NCI-H2227 (cell line): ENCODE data around the gene ARHGAP15.
A peak's percentile ranks its signal among the peaks of the same experiment; 100 is the strongest.

Experiments
- DNase-seq: peaks from one replicate; lab custom pipeline; 2025; ENCODE audit not compliant: unreplicated experiment; lab: John Stamatoyannopoulos, UW

The ARHGAP15 gene

DNA sequence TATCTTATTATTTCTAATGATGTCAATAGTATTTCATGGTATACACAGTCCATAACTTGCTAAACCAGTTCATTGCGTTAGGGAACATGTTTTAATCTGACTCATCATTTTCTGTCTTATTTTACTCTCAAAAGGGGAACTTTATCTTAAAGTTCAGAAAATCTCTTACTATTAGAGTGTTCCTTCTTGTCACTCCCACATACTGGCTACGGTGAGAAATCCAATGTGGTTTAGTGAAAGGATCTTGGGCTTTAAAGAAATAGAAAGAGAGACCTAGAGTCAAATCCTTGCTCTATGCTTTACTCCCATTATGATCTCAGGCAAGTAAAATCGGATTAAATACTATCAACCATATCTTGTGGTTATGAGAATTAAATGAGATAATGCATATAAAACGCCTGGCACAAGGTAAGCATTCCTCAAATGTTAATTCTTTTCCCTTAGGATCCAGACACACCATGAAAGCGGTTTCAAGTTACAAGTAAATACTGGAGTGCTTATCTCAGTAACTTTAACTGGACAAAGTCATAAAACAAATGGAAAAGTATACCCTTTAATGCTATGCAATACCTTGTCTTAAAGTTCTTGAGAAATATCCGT, 576.0 kb downstream of the ARHGAP15 start:
- DNase-seq = no peak

DNA sequence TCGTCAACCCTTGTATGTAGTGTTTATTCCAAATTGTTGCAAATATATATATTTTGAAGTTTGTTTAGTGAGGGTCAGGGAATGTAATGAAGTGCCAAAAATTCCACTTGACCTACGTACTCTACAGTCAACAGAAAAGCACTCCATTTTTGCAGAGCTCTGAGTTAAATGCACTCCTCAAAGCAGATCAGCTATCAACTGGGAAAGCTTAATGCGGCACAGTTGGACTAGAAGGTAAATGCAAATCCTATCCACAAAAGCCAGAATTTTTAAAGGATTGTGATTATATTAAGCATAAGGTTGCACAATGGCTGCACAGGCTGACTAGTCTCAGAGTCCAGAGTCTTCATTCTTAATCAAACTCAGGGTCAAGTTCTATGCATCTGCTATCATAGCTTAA, 577.1 kb downstream of the ARHGAP15 start:
- no peak for DNase-seq

DNA sequence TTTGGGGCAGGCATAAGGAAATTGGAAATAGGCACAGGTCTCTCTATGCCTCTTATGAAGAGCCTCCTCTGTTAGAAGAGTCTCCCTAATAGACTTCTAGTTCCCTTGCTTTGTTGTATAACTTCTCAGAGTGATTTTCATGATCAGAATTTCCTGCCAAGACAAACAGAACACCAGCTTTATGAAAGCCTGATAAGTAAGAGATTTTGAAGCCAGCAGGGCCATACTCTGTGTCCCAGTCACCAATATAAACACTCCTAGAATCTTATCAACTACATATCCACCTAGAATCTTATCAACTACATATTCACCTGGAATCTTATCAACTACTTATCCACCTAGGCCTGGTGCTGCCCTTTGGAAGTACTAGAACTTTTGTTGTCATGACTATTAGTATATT, 579.5 kb downstream of the ARHGAP15 start:
- DNase-seq = no peak

DNA sequence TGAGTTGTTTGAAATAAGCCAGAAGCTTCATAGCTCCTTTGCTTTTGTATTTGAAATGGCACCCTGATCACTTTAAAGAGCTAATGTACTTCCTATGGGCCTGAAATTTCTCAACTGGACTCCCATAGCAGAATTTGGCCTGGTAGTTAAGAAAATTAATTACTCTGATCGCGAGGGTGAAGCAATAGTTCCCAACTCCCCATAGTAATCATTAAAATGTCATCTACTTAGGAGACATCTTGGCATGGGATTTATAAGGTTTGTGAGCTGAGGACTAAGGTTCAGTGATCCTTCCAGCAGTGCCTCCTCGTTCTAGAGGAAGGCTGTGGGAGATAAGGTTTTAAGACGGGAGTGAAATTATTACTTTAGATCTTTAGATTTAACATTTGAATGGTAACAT, 581.0 kb downstream of the ARHGAP15 start:
- DNase-seq = no peak

DNA sequence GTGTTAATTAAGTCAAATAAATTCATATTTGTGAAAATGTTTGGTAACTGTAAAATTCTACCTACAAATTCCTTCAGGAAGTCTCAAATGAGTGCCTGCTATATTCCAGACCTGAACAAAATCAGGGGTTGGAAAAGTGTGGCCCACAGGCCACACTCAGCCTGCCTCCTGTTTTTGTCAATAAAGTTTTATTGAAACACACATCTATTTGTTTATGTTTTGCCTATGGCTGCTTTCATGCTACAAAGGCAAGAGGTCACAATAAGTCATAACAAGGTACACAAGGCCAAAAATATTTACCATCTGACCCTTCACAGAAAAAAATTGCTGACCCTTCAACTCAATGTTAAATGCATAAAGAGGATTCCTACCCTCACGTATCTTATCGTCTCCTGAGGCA, 581.7 kb downstream of the ARHGAP15 start:
- no peak for DNase-seq

DNA sequence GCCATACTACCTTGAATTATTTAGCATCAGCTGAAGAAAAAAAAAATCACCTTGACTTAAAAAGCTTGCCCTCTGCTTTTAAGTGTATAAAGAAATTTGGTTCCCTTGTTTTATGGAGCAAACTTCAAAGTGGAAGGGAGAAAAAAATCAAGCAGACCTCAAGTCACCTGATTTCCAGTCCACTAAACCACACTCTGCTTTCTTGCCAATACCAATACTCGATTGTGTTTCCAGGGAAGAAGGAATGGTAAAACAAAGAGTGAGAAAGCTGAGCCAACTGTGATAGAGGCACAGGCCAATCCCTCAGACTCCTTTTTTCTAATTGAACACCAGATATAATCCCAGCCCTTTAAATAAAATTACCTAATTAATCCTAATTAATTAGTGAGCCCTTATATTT, 587.3 kb downstream of the ARHGAP15 start:
- no peak for DNase-seq

DNA sequence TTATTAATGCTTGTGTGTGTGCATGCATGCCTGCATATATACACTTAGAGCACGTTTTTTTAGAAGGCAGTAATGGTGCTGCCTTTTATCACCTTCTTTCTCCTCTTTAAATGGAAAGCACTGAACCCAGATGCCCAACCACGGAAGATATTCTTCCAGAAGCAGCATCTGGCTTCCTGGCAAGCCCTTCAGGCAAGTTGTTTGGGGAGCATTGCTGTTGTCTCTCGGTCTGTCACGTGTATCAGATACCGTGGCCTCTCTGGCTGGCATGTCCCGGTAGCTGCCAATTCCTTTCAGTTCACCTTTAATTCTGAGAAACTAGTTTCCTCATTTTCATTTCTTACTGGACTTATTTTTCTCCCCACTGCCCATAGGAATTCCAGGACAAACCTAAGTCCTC, 587.8 kb downstream of the ARHGAP15 start:
- DNase-seq = no peak

DNA sequence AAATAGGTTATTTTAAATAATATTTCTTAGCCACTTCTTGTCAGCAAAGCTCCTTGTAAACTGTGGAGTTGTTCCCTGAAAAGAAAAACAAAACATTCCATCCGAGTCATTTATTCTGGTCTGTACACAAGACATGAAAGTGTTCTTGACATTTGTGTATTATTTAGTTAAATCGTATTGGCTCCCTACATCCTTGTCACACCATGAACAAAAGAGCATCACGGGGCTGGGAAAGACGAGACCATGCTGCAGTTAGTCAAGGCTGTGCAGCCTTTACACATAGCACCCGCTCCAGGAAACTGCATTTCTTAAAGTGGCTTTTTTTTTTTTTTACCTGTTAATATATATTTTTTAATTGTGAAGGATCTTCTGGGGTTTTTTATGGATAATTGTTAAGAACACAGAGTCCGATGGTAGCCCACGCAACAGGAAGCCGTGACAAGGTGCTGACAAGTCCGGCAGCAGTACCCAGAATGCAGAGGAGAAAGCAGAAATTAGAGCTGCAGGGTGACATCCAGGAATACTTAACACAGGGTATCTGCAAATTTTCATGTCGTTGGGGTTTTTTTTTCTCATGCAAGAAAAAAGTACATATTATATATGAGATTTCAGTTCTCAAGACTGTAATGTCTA, 588.4 kb downstream of the ARHGAP15 start:
- DNase-seq = no peak

DNA sequence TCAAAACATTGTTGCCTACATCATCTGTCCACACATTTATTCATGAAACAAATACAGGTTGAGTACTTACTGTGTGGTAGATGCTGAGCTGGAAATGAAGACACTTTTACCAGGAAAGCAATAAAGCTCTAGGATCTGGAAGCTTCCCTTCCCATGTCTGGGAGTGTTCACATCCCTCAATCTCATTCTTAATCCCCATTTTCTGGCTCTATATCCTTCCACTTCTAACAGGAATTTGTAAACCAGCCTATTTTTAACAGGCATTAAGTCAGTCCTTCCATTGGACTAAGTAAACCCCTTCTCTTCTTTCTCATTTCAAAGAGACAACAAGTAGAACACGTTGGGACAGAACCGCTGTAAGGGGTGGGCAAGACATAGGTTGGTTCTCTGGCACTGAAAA, 589.5 kb downstream of the ARHGAP15 start:
- no peak for DNase-seq

DNA sequence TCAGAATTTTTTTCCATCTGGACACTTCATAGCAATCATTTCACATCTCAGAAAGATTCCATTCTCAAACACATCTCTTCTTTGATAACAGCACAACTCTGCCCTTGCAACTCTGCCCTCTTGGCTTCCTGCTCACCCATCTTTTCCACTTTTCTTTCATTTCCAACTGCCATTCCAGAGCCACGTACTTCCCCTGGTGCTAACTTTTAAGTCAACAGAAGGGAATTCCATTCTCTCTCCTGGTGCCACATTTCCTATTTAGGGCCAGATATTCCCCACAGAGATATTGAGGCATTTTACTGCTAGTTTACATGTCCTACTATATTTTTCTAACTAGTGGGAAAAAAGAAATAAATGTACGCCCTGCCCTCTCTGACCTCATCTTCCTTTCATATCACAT, 590.2 kb downstream of the ARHGAP15 start:
- DNase-seq = no peak

DNA sequence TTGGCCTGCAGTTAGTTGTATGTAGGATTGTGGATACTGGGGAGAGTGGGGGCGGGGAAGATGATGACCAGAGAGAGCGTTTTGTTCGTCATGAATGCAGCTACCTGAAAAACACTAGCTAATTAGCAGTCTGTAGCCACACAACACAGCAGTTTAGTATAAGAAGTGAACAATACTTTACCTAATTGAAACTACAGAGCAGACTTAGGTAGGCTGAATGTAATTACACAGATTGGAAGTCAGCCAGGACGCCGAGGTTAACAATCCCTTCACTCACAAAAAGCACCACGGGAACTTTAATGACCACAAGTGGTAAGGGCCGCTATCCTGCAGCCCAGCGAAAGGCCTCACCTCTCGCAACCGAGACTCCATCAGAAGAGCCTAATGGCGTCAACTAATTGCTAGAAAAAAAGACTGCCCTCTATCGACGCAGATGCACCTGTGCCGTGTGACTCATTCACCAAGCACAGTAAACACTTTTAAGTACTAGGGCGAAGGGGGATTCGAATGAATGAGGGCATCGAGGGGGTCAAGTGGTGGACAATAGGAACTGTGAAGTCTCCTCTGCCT, 591.0 kb downstream of the ARHGAP15 start:
- DNase-seq = peak; percentile 87

DNA sequence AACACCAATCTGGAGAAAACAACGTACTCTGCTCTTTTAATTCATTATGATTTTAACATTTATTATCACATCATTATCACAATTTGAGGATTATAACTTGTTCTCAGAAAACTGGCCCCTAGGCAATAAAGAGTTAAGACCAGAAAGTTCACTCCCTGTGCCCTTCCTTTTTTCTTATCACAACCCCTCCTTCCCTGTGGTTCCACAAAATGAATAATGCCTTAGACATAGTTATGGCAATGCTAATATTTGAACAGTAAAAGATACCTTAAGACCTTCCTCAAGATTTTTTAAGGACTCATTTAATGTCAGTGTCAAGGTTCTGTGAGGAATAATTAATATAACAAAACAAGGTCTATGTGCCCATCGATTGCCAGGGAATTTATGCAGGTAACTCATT, 596.2 kb downstream of the ARHGAP15 start:
- no peak for DNase-seq

DNA sequence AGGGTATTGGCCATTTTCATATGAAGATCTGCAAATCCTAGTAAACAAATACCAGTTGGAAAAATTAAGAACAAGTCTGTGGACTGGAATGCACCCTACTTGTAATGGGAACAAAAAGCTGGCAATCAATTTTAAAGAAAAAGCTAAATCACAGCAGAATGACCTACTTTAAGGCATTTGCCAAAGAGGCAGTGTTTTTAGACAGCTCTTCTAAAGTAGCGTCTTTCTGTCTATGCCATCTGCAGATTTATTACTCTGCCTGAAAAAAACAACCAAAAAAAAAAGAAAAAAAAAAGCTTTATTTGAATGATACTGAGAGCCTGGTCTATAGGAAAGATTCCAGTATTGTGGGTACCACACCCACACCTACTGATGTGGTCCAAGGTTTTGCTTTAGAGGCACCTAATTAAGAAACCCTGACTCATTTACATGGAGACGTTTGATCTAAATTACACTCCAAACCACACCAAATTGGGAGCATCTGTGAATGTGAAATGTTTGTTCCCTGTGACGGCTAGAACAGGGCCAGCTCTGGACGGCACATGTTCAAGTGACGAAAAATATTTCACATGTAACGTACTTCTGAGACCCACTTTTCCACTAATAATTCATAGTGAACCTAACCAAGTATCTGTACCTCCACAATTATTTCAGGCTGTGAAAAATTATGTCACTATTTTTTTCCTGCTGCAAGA, 597.1 kb downstream of the ARHGAP15 start:
- DNase-seq = no peak

DNA sequence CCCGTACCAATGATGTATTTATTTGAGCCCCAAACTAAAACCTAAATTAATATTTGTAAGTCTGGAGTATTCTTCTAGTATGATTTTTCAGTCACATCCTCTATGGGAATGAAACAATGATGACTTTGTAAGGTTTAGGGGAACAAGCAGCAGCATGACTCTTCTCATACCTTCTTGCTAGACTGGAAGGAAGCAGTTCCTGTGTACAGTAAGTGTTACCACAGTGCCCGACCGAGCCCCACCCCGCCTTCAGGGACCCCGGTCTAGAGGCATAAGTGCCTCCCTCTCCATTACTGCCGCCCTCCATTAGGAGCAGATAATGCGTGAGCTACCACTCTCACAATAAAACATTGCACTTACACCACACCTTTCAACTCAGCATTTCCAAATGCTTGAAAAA, 599.3 kb downstream of the ARHGAP15 start:
- no peak for DNase-seq

DNA sequence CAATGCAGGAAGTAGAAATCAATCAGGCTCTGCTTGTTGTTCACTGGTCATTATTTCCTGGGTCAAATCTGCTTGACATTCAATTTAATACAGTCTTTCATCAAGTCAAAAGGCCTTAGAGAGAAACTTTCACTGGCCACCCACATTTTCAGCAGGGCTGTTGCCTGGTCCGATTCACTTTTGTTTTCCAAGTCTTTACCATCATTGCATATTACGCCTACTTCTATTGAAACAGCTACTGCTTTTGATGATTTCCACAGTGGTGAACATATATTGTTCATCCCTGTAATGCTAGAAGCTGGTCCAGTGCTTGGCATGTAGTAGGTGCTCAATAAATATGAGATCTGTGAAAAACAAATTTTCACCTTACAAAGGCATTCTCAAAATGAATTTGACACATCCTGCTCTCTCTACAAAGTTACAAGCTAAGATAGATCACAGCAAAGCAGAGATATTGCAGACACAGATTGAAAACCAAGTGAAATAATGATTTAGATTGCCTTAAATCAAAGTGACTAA, 600.1 kb downstream of the ARHGAP15 start:
- no peak for DNase-seq

DNA sequence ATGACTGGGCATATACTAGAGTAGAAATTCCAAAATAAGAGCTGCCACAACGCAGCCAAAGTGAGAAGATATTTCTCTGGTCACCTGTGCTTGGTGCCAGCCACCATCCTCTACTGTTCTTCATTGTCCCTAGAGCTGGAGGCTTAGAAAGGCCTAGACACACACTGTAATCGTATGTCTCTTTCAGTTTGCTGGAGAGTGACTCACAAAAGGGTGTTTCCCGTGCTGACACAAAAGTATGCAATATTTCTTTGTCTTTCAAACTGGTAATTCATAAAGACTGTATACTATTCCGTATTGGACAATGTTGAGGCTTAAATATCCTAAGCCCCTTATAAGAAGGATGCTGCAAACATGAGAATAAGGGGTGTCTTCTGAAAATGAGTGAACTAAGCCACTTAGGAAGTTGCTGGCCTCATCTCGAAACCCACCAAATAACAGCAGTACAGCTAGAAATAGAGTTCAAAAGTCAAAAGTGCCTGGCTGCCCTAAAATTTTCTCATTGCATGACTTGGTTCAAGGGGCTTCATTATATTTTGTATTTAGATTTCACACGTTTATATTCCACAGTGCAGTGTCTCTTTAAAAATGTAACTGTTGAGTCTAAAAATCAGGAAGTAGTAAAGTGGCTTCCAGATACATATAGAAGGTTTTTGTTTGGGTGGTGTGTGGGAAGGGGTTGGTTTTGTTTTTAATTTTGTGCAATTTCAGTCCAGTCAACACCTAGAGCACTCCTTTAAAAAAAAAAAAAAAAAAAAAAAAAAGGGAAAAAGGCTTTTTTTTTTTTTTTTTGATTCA, 601.1 kb downstream of the ARHGAP15 start:
- DNase-seq = no peak

DNA sequence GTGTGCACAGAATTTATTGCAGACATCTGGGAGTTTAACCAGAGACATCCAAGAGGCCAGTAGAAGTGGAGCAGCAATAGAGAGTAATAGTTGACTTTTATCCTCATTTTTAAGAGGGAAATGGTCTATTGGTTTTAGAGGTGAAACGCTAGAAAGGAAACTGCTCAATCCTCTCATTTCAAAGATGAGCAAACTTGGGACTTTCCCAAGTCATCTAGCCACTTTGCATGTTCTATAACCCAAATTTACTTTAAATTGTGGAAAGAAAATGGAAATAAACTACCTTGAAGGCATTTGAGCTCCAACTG, 601.7 kb downstream of the ARHGAP15 start:
- no peak for DNase-seq

DNA sequence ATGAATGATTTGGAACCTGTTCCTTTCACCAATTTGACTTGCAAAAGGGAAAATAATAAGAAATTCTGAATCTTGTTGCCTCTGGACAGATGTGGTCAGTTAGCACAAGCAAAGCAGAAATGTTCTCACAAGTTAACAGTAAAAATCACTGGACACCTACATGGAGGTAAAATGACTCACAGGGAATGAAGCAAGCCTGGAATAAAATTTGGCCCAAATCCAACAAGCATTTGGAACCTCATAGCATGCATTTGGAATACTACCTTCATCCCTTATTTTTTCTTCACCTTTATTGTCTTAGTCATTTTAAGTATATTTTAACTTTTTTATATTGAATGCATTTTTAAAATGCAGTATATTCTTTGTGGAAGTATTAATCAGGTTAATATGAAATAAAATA, 602.9 kb downstream of the ARHGAP15 start:
- no peak for DNase-seq

DNA sequence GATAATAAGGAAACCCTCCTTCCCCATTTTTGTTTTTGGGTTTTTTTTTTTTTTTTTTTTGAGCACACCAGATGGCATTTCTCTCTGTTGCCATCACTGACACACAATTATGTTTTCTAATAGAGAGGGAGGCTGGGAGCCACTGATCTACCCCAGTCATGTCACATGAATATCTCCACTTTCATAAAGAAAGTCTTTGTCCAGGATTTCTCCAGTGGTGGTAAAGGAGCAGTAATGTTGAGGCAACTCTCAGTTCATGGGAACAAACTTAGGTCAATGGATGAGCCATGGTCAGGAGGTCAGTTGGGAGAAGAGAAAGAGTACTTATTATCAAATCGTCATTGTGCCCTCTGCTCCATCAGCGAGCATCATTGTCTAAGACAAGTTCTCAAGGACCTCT, 603.7 kb downstream of the ARHGAP15 start:
- DNase-seq = no peak

DNA sequence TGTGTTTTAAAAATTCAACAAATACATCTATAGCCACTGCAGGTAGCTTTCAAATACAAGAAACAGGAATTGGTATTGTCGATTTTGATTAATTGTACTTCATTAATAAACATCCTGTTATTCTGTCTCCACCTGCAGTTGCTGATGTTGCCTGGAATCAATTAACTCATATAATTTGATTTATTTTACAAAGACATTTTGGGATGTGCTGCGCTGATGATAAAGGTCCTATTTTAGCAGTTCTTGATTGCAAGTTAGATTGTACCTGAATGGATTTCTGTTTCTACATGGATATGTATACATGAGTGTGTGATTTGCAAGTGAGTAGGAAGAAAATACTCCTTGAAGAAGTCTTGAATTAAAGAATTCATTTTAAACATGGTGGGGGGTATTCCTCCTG, 605.3 kb downstream of the ARHGAP15 start:
- DNase-seq = no peak

DNA sequence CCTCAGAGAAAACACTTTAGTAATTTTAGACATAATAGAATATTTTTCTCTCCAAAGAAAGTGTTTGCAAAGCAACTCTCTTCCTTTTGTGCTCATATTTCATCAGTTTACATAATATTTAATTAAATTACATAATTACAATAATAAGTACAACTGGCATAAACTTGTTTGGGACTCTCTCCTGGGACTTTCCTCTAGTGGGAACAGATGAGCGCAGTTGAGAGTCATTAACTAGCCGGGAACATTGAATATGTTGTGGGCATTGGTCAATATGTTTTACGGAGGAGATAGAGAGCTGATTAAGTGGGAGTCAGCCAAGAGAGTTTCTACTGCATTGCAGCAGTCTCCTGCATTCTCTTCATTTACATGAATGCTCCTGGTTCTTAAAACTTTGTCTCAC, 607.7 kb downstream of the ARHGAP15 start:
- DNase-seq = no peak

DNA sequence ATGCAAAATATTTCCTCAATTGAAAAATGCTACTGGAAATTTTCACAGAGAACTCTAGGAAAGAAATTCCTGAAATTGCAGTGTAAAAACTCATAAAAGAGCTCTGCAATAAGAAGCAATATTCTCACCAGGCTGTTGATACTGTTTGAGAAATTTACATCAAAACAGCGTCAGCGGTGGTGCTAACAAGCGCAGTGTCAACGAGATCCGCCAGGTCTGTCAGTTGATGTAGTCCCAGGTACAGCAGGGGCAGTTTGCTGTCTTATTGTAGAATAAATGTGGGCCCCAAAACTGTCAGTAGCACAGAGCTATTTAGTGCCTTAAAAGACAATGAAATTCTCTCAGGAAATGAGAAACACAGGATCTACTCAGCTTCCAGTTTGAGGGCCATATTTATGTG, 611.2 kb downstream of the ARHGAP15 start:
- DNase-seq = no peak
